Thoracic aorta (tissue), 2 donors: ENCODE results near the gene IFT122. TPM values are rescaled to one million over a fixed set of nuclear protein-coding genes. Genes with fewer than 3 reads are reported as not detected.
"Not testable (repeated sequence)": the region's sequence is repeated elsewhere in the genome, so short reads cannot be mapped to it uniquely, and the experiment has no call there.

Experiments
- ATAC-seq: fragments of 150-250 bp; one replicate; pipeline ENCODE4 v1.8.0; 2017; ENCODE audit warnings: low read depth; ENCODE audit not compliant: insufficient number of reproducible peaks, low FRiP score
- DNase-seq: peaks from one replicate; pipeline ENCODE4 v3.0.0-alpha.2; 2020; ENCODE audit warnings: low spot score
- H3K27ac ChIP-seq, 2 donors: fragments of 200-600 bp; sonication (generic); 1 replicate in 1 of 2; 2 replicates in 1 of 2; pipeline ENCODE4 v1.5.1; 2016; ENCODE audit warnings: mild to moderate bottlenecking in 2 of 2, moderate library complexity in 2 of 2
- H3K27me3 ChIP-seq: fragments of 200-600 bp; sonication (generic); replicated peaks from 2 replicates; pipeline ENCODE4 v1.6.0; 2016; ENCODE audit warnings: mild to moderate bottlenecking; ENCODE audit not compliant: insufficient read depth
- H3K36me3 ChIP-seq: fragments of 200-600 bp; sonication (generic); one replicate; pipeline ENCODE4 v1.5.1; 2016
- H3K4me1 ChIP-seq, 2 donors: fragments of 200-600 bp; sonication (generic); 1 replicate in 1 of 2; 2 replicates in 1 of 2; pipeline versions ENCODE4 v1.5.1 to v1.6.0; 2016; ENCODE audit warnings: low read depth in 2 of 2, mild to moderate bottlenecking in 1 of 2; ENCODE audit not compliant: control insufficient read depth in 1 of 2
- H3K4me3 ChIP-seq: fragments of 200-600 bp; sonication (generic); 2 replicates; pipeline ENCODE4 v1.5.1; 2016; ENCODE audit warnings: mild to moderate bottlenecking
- H3K9me3 ChIP-seq: fragments of 200-600 bp; sonication (generic); 2 replicates; pipeline ENCODE4 v1.5.1; 2016
- total RNA-seq, 2 donors: library from RNA; depleted of rRNA; stranded (reverse); fragments of >200 nt; gene quantifications; one replicate each; pipeline versions ENCODE4 v1.1.0 to v1.2.3, GENCODE V29; 2016
- TF ChIP-seq, protein P1 (sequence below): fragments of 200-600 bp; sonication (generic); IDR thresholded peaks from one replicate; pipeline ENCODE4 v1.5.1; 2019; ENCODE audit warnings: antibody characterized with exemption

Gene IFT122
- total RNA-seq, 2 donors from 2014 or later, result 50.1 to 61.9 TPM

DNA sequence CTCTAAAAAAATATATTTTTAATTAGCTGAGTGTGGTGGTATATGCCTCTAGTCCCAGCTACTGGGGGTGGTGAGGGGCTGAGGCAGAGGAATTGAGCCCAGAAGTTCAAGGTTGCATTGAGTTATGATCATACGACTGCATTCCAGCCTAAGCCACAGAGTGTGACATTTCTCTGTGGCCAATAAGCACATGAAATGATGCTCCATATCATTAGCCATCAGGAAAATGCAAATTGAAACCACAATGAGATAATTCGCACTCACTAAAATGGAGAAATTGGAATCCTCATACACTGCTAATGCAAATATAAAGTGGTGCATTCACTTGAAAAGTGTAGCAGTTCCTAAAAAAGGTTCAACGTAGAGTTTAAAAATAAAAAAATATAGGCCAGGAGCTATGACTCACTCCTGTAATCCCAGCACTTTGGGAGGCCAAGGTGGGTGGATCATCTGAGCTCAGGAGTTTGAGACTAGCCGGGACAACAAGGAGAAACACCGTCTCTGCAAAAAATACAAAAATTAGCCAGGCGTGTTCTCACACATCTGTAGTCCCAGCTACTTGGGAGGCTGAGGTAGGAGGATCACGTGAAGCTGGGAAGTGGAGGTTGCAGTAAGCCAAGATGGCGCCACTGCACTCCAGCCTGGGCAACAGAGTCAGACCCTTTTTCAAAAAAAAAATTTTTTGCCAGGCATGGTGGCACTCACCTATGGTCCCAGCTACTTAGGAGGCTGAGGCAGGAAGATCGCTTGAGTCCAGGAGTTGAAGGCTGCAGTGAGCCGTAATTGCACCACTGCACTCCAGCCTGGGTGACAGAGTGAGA lies 35.2 kb downstream of the IFT122 start:
- Histone ChIP-seq H3K4me1 (no peaks in the 10 kb centered on the region), H3K36me3 (peaks cover 16% of the 10 kb centered on the region), H3K27me3 (no peaks in the 10 kb centered on the region), H3K4me3 (no peak overlapping the region), H3K27ac (no peak overlapping the region), H3K9me3 (no peaks in the 10 kb centered on the region)
- TF ChIP-seq, protein P1, sequence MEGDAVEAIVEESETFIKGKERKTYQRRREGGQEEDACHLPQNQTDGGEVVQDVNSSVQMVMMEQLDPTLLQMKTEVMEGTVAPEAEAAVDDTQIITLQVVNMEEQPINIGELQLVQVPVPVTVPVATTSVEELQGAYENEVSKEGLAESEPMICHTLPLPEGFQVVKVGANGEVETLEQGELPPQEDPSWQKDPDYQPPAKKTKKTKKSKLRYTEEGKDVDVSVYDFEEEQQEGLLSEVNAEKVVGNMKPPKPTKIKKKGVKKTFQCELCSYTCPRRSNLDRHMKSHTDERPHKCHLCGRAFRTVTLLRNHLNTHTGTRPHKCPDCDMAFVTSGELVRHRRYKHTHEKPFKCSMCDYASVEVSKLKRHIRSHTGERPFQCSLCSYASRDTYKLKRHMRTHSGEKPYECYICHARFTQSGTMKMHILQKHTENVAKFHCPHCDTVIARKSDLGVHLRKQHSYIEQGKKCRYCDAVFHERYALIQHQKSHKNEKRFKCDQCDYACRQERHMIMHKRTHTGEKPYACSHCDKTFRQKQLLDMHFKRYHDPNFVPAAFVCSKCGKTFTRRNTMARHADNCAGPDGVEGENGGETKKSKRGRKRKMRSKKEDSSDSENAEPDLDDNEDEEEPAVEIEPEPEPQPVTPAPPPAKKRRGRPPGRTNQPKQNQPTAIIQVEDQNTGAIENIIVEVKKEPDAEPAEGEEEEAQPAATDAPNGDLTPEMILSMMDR, result no peak
- DNase-seq, result no peak
- no peak for ATAC-seq

- Histone ChIP-seq H3K4me1 (peaks cover 0 to 1% of the 10 kb centered on the region in 2 donors), H3K27ac (no peak overlapping the region), H3K9me3 (no peaks in the 10 kb centered on the region), H3K27me3 (no peaks in the 10 kb centered on the region), H3K4me3 (no peak overlapping the region), H3K36me3 (peaks cover 16% of the 10 kb centered on the region)
- no peak for ATAC-seq
- no peak for DNase-seq
- TF ChIP-seq, protein P1, result no peak
These were observed 35.8 kb downstream of the IFT122 start for GRCh38 chr3:129475863-129476262.

GRCh38 chr3:129476586-129476985 lies 36.6 kb downstream of the IFT122 start:
- H3K4me3 ChIP-seq, result no peak overlapping the region
- TF ChIP-seq, protein P1, result no peak
- H3K4me1 ChIP-seq, result peaks cover under 1 to 8% of the 10 kb centered on the region in 2 donors
- H3K27me3 ChIP-seq, result no peaks in the 10 kb centered on the region
- no peaks in the 10 kb centered on the region for H3K9me3 ChIP-seq
- peaks cover 16% of the 10 kb centered on the region for H3K36me3 ChIP-seq
- ATAC-seq (no peak), DNase-seq (no peak)
- H3K27ac ChIP-seq, result no peak overlapping the region

- not testable (repeated sequence) for DNase-seq, H3K27ac ChIP-seq, H3K27me3 ChIP-seq, H3K4me3 ChIP-seq, H3K9me3 ChIP-seq, ATAC-seq
- Histone ChIP-seq H3K4me1 (peaks cover 12 to 31% of the 10 kb centered on the region in 2 donors), H3K36me3 (peaks cover 15% of the 10 kb centered on the region)
These were observed 41.3 kb downstream of the IFT122 start for GRCh38 chr3:129481225-129481765.

DNA sequence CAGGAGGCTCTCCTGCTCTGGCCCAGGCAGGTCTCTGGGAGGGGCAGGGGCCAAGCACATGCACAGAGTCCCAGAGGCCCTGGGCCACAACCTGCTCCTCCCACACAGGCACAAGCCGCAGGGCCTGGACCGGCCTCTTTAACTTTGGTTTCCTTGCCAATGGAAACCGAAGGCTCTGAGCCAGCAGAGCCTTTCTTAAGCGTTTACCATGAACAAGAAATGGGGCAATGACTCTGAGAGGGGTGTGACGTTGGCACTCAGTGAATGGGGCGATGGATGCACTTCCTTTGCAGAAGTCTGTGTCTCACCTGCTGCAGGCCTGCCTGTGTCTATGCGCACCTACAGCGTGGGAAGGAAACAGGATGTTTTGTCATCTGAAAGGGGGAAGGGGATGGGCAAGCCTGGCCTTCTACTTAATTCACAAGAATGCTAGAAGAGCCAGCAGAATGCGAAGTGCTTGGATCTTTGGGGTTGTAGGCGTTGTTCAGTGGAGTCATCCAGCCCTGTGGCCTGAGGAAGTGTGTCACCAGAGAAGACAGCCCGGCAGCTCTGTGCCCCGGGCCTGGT lies 41.8 kb downstream of the IFT122 start:
- ATAC-seq, result peak; percentile 11
- no peak overlapping the region for H3K27ac ChIP-seq
- no peak for DNase-seq
- H3K36me3 ChIP-seq, result peaks cover 14% of the 10 kb centered on the region
- TF ChIP-seq, protein P1, result no peak
- H3K27me3 ChIP-seq, result no peaks in the 10 kb centered on the region
- H3K4me1 ChIP-seq, result peaks cover 16 to 37% of the 10 kb centered on the region in 2 donors
- no peaks in the 10 kb centered on the region for H3K9me3 ChIP-seq
- H3K4me3 ChIP-seq, result no peak overlapping the region
